Activated T-cell treated with anti-CD3 and anti-CD28 coated beads, Interleukin-2, amount 50 U/mL, for 72 hours (primary cell): ENCODE measurements around the gene EXOC3L4. TPM values are rescaled to one million over a fixed set of nuclear protein-coding genes. Genes with fewer than 3 reads are reported as not detected.

Experiments used
- ATAC-seq, 2 donors: fragments of 150-1000 bp; cut with Tn5 transposase; replicated peaks in 1 of 2; 2 replicates each; pipeline ENCODE4 v1.10.0; 2021; ENCODE audit warnings: moderate library complexity in 2 of 2, mild to moderate bottlenecking in 1 of 2
- DNase-seq, 2 donors: peaks; one replicate each; pipeline ENCODE4 v3.0.0; 2021 to 2022; ENCODE audit warnings: mixed read lengths in 1 of 2
- H3K27ac Mint-ChIP-seq: one replicate; pipeline ENCODE4 v1.8.0; 2022; ENCODE audit warnings: mild to moderate bottlenecking, moderate library complexity, mixed read lengths
- H3K27me3 Mint-ChIP-seq: one replicate; pipeline ENCODE4 v1.8.0; 2022; ENCODE audit warnings: low read depth, mixed read lengths
- H3K36me3 Mint-ChIP-seq, 2 donors: one replicate each; pipeline ENCODE4 v1.8.0; 2022; ENCODE audit warnings: mixed read lengths in 2 of 2, mild to moderate bottlenecking in 1 of 2; ENCODE audit not compliant: insufficient read depth in 2 of 2
- H3K4me1 Mint-ChIP-seq: one replicate; pipeline ENCODE4 v1.8.0; 2022; ENCODE audit warnings: low read depth, mixed read lengths
- H3K4me3 Mint-ChIP-seq, 2 donors: one replicate each; pipeline ENCODE4 v1.8.0; 2022; ENCODE audit warnings: mild to moderate bottlenecking in 2 of 2, mixed read lengths in 2 of 2, moderate library complexity in 2 of 2
- H3K9me3 Mint-ChIP-seq, 2 donors: one replicate each; pipeline ENCODE4 v1.8.0; 2022; ENCODE audit warnings: mixed read lengths in 2 of 2
- total RNA-seq, 2 donors: library from RNA; stranded (reverse); gene quantifications; one replicate each; pipeline ENCODE4 v1.2.3, GENCODE V29; 2022

Gene EXOC3L4
- total RNA-seq, 2 donors from 2014 or later: not detected

DNA sequence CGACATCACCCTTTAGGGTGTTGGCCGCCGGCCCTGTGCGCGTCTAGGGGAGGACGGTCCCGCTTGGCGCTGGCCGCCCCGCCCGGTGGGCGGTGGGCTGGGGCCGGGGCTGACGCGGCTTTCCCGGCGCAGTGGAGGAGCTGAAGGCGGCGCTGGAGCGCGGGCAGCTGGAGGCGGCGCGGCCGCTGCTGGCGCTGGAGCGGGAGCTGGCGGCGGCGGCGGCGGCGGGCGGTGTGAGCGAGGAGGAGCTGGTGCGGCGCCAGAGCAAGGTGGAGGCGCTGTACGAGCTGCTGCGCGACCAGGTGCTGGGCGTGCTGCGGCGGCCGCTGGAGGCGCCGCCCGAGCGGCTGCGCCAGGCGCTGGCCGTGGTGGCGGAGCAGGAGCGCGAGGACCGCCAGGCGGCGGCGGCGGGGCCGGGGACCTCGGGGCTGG, 32.4 kb downstream of the EXOC3L4 start:
- Mint-ChIP-seq H3K36me3 (no peaks in the 10 kb centered on the region), H3K4me3 (no peak overlapping the region), H3K27me3 (peaks cover 5% of the 10 kb centered on the region), H3K4me1 (peaks cover 10% of the 10 kb centered on the region), H3K27ac (no peak overlapping the region), H3K9me3 (no peaks in the 10 kb centered on the region)
- DNase-seq: no peak
- ATAC-seq: no peak

DNA sequence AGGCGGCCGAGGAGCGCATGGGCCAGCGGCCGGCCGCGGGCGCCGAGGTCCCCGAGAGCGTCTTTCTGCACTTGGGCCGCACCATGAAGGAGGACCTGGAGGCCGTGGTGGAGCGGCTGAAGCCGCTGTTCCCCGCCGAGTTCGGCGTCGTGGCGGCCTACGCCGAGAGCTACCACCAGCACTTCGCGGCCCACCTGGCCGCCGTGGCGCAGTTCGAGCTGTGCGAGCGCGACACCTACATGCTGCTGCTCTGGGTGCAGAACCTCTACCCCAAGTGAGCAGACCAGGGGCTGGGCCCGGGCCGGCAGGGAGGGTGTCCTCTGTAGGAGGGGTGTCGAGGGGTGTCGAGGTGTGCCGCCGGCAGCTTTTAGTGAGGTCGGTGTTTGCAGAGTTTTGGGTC, 32.8 kb downstream of the EXOC3L4 start:
- H3K4me3 Mint-ChIP-seq: no peak overlapping the region
- no peaks in the 10 kb centered on the region for H3K9me3 Mint-ChIP-seq
- peaks cover 5% of the 10 kb centered on the region for H3K27me3 Mint-ChIP-seq
- ATAC-seq: no peak
- no peak overlapping the region for H3K27ac Mint-ChIP-seq
- no peaks in the 10 kb centered on the region for H3K36me3 Mint-ChIP-seq
- peaks cover 5% of the 10 kb centered on the region for H3K4me1 Mint-ChIP-seq
- DNase-seq: no peak

DNA sequence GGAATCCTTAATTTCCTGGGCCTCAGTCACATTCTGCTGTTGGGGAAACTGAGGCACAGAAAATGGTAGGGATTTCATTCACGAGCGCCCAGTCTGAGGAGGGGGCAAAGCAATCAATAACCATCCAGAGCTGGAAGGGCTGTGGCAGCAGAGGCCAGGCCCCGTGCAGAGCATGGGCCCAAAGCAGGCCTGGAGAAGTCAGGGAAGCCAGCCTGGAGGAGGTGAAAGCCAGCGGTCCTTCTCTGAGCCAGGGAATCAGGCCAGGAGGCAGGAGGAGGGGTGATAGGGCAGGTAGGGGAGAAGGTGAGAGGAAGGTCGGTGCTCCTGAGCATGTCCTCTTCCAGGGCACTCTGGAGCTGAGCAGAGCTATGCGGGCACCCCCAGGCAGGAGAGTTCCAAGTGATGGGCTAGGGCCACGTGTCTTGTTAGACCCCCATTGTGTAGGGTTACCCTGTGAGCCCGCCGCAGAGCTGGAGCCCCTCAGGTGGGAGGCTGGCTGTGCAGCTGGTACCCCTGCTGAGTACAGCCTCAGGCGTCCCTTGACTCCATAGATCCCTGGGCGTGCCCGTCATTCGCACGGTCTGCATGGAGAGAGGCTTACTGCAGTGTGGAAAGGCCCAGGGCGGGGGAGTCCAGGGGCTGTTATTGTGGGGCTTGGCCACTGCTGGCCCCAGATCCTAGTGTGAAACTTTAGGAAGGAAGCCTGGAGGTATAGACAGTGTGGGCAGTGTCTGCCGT, 33.5 kb downstream of the EXOC3L4 start:
- Mint-ChIP-seq H3K27me3 (peaks cover 5% of the 10 kb centered on the region), H3K27ac (no peak overlapping the region), H3K36me3 (no peaks in the 10 kb centered on the region), H3K4me1 (peaks cover 4% of the 10 kb centered on the region), H3K4me3 (no peak overlapping the region), H3K9me3 (no peaks in the 10 kb centered on the region)
- DNase-seq: no peak
- no peak for ATAC-seq

DNA sequence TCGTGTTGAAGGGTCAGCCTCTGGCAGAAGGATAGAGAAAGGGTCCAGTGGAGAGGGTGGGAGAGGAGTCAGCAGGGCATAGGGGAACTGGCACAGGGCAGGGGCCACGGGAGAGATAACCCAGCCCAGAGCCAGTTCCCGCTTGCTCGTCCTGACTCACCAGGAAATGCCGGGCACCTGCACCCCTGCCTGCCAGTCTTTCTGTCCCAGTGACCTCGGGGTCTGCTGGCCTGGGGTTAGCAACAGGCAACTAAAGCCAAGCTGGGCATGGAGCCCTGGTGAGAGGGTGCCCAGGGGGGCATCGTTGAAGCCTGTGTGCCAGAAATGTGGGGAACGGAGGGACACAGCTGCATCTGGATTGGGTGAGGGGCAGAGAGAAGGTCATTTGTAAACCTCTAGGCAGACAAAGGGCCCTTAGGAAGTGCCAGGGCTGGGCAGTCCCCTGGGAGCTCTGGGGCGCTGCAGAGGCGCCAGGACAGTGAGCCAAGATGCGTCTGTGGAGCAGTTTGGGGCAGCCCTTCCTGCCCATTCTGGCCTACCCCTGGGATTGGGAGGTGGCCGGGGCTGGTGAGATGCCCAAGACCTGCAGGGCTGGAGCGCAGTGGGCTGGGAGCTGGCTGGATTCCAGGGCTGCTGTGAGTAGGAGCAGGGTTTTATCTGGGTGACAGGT, 34.2 kb downstream of the EXOC3L4 start:
- H3K27ac Mint-ChIP-seq: no peak overlapping the region
- ATAC-seq (no peak), DNase-seq (no peak)
- H3K9me3 Mint-ChIP-seq: no peaks in the 10 kb centered on the region
- H3K4me1 Mint-ChIP-seq: peaks cover 4% of the 10 kb centered on the region
- no peaks in the 10 kb centered on the region for H3K36me3 Mint-ChIP-seq
- H3K27me3 Mint-ChIP-seq: peaks cover 5% of the 10 kb centered on the region
- no peak overlapping the region for H3K4me3 Mint-ChIP-seq

DNA sequence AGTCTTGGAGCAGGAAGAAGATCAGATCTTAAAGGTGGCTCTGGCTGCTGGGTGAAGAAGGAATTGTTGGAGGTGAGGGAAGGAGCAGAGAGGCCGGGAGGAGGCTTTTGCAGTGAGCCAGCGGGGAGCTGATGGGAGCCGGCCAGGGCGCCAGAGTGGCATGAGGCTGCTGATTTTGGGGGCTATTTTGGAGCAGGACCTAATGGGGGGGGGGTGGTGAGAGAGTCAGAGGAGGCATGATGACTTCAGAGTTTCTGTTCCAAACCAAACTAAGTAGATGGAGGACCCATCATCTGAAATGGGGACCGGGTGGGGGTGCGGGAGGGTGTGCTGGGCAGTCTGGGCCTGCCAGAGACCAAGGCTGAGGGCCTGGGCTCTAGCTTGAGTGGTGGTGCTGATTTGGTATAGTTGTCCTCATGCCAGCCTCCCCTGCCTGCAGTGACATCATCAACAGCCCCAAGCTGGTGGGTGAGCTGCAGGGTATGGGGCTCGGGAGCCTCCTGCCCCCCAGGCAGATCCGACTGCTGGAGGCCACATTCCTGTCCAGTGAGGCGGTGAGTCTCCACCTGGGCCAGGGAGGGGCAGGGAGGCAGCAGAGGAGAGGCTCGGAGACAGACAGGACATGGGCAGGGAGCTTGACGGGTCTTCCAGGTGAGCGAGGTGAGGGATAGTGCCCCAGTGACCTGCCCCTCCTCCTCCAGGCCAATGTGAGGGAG, 34.9 kb downstream of the EXOC3L4 start:
- Mint-ChIP-seq H3K4me1 (no peaks in the 10 kb centered on the region), H3K36me3 (no peaks in the 10 kb centered on the region), H3K9me3 (no peaks in the 10 kb centered on the region), H3K27me3 (no peaks in the 10 kb centered on the region), H3K27ac (no peak overlapping the region), H3K4me3 (no peak overlapping the region)
- no peak for ATAC-seq
- no peak for DNase-seq

DNA sequence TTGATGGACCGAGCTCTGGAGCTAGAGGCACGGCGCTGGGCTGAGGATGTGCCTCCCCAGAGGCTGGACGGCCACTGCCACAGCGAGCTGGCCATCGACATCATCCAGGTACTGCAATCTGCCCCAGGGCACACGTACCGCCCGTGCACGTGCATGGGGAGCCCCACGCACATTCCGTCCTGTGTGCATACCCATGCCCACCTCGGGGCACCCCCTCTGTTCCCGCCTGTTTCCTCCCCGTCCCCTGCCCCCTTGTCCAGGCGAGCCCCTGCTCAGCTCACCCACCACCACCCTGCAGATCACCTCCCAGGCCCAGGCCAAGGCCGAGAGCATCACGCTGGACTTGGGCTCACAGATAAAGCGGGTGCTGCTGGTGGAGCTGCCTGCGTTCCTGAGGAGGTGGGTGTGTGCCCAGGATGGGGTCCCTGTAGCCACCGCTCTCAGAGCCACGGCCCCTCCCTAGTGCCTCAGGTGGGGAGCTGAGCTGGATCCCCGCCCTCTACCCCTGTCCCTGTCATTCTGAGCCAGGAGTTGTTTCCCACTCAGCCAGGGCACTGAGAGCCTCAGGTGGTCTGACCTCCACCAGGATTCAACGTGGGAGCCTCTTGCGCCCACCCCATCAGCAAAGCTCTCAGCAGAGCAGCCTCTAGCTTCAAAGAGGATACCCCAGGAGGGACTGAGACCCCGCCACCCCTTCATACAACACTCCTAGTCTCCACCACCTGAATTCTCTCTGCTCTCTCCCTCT, 35.7 kb downstream of the EXOC3L4 start:
- Mint-ChIP-seq H3K27me3 (no peaks in the 10 kb centered on the region), H3K4me1 (no peaks in the 10 kb centered on the region), H3K36me3 (no peaks in the 10 kb centered on the region), H3K4me3 (no peak overlapping the region), H3K9me3 (no peaks in the 10 kb centered on the region), H3K27ac (no peak overlapping the region)
- ATAC-seq (no peak), DNase-seq (no peak)

DNA sequence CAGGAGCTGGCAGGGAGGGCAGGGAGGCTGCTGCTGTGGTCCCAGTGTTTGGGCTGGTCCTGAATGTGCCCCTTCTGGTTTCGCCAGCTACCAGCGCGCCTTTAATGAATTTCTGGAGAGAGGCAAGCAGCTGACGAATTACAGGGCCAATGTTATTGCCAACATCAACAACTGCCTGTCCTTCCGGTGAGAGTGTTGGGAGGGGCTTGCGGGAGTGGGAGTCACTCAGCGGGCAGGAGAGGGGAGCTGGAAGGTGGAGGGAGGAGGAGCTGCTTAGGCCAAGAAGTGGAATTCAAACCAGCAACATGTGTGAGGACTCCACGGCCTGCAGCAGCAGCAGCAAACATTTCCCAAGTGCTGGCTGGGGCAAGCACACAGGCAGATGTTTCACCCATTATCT, 36.4 kb downstream of the EXOC3L4 start:
- Mint-ChIP-seq H3K9me3 (no peaks in the 10 kb centered on the region), H3K4me1 (no peaks in the 10 kb centered on the region), H3K4me3 (no peak overlapping the region), H3K36me3 (no peaks in the 10 kb centered on the region), H3K27ac (no peak overlapping the region), H3K27me3 (no peaks in the 10 kb centered on the region)
- DNase-seq (no peak), ATAC-seq (no peak)

DNA sequence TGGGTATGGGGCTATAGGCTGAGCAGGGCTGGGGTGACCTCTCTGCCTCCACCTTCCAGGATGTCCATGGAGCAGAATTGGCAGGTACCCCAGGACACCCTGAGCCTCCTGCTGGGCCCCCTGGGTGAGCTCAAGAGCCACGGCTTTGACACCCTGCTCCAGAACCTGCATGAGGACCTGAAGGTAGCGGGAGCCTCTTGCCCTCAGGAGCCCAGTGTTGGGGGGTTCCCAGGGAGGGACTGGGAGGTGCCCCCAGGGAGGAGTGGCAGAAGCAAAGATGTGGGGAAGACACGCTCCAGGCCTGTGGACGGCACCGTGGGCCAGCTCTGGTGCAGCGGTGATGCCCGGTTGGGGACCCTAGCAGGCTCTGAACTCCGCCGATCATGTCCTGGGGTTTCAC, 37.1 kb downstream of the EXOC3L4 start:
- Mint-ChIP-seq H3K36me3 (no peaks in the 10 kb centered on the region), H3K27ac (no peak overlapping the region), H3K27me3 (no peaks in the 10 kb centered on the region), H3K4me3 (no peak overlapping the region), H3K9me3 (no peaks in the 10 kb centered on the region), H3K4me1 (no peaks in the 10 kb centered on the region)
- no peak for DNase-seq
- ATAC-seq: no peak

DNA sequence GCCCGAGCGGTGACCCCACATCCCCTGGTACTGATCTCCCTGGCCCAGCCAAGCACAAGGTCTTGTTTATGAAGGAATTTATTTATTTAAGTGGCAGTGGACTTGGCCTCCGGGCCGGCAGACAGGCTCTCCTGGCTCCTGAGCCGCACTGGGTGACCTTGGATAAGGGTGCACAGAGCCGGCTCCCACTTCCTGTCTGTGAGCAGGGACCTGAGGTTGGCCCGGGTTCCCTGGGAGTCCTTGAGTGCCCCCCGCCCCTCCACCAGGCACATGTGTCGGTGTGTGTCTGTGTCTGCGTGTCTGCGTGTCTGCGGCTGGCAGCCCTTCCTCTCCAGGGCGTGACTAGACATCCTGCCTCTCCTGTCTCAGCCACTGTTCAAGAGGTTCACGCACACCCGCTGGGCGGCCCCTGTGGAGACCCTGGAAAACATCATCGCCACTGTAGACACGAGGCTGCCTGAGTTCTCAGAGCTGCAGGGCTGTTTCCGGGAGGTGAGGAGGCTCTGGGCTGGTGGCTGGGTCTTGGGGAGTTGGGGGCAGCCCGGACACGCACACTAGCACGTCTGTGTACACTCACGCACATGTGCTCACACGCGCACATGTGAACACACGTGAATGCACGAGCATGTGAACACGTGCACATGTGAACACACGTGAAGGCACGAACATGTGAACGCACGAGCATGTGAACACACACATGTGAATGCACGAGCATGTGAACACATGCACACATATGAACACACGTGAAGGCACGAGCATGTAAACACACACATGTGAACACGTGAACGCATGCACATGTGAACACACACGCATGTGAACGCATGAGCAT, 38.1 kb downstream of the EXOC3L4 start:
- DNase-seq (no peak), ATAC-seq (no peak)
- no peaks in the 10 kb centered on the region for H3K36me3 Mint-ChIP-seq
- no peaks in the 10 kb centered on the region for H3K27me3 Mint-ChIP-seq
- no peak overlapping the region for H3K4me3 Mint-ChIP-seq
- no peaks in the 10 kb centered on the region for H3K4me1 Mint-ChIP-seq
- H3K9me3 Mint-ChIP-seq: no peaks in the 10 kb centered on the region
- H3K27ac Mint-ChIP-seq: no peak overlapping the region

DNA sequence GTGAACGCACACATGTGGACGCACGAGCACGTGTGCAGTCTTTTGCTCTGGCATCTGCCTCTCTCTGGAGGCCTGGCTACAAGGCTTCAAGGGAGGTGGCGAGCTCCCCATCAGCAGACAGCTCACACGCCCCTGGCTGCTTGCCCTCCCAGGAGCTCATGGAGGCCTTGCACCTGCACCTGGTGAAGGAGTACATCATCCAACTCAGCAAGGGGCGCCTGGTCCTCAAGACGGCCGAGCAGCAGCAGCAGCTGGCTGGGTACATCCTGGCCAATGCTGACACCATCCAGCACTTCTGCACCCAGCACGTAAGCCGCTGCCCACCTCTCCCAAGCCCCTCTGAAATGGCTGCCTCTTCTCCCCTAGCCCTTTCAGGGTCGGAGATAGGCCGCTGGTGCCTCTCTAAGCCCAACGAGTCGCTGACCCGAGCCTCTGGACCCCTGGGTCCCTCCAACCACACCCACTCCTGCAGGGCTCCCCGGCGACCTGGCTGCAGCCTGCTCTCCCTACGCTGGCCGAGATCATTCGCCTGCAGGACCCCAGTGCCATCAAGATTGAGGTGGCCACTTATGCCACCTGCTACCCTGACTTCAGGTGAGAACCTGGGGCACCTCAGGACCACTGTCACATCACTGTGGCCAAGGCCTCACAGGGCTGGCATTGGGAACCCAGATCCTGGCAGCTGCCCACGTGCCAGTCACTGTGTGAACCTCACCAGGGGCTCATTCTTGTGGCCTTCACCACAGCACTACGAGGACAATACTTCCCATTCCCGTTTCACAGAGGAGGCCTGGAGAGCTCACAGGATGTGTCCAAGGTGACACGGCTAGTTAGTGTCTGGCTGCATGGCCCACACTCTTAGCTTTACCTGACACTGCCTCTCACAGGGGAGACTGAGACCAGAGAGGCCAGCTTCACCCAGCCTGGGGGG, 39.0 kb downstream of the EXOC3L4 start:
- Mint-ChIP-seq H3K9me3 (no peaks in the 10 kb centered on the region), H3K27ac (no peak overlapping the region), H3K36me3 (no peaks in the 10 kb centered on the region), H3K4me1 (no peaks in the 10 kb centered on the region), H3K27me3 (no peaks in the 10 kb centered on the region), H3K4me3 (no peak overlapping the region)
- ATAC-seq (no peak), DNase-seq (no peak)

DNA sequence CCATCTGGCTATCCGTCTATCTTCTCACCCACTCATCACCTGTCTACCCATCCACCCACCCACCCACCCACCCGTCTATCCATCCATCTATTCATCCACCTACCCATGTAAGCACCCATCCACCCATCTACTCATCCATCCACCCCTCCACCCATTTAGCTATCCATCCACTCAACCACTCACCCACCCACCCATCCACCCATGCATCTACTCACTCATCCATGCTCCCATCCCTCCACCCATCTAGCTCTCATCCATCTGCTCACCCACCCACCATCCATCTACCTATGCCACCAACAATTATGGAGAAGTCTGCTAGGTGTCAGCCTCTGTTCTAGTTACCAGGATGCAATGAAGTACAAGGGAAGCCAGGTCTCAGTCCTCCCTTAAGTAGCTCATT, 39.9 kb downstream of the EXOC3L4 start:
- Mint-ChIP-seq H3K4me1 (no peaks in the 10 kb centered on the region), H3K27me3 (no peaks in the 10 kb centered on the region), H3K36me3 (no peaks in the 10 kb centered on the region), H3K27ac (no peak overlapping the region), H3K9me3 (no peaks in the 10 kb centered on the region), H3K4me3 (no peak overlapping the region)
- no peak for ATAC-seq
- no peak for DNase-seq

DNA sequence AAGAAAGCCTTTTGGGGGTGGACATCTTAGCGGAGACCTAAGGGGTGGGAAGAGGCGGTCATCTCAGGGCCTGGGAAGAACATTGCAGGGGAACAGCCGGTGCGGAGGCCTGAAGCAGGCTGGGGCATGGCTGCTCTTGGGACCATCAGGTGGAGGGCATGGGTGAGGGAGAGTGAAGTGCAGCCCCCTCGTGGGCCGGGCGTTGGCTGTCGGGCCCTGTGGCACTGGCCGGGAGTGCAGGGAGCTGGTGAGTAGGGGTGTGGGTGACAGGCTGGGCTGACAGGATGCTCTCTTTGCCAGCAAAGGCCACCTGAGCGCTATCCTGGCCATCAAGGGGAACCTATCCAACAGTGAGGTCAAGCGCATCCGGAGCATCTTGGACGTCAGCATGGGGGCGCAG, 40.4 kb downstream of the EXOC3L4 start:
- Mint-ChIP-seq H3K9me3 (no peaks in the 10 kb centered on the region), H3K4me1 (no peaks in the 10 kb centered on the region), H3K4me3 (no peak overlapping the region), H3K36me3 (no peaks in the 10 kb centered on the region), H3K27me3 (no peaks in the 10 kb centered on the region), H3K27ac (no peak overlapping the region)
- no peak for ATAC-seq
- DNase-seq: no peak
